Lower leg skin (tissue), 3 donors: ENCODE measurements around the gene TBC1D8.

Source experiments
- POLR2A ChIP-seq, 2 donors: fragments of 450-650 bp; IDR thresholded peaks; one replicate each; pipeline ENCODE4 v1.6.1; 2016 to 2017; ENCODE audit warnings: antibody characterized with exemption in 2 of 2, mild to moderate bottlenecking in 1 of 2, moderate library complexity in 1 of 2
- TF ChIP-seq, protein P1 (sequence below), 3 donors: fragments of 450-650 bp; IDR thresholded peaks; one replicate each; pipeline ENCODE4 v1.5.1; 2016; ENCODE audit warnings: antibody characterized with exemption in 3 of 3, mild to moderate bottlenecking in 3 of 3, moderate library complexity in 2 of 3

DNA sequence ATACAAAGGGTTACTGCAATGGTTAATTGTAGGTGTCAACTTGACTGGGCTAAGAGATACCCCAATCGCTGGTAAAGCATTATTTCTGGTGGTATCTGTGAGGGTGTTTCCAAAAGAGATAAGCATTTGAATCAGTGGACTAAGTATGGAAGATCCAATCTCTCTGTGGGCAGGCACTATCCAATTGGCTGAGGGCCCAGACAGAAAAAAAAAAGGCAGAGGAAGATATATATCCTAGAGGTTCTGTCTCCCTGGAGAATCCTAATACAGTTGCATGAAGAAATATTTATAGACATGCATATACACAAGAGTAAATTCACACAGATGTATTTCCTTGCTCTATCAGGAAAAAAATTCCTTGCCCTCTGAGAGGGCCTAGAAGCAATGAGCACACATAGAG is 43.9 kb downstream of the TBC1D8 start:
- TF ChIP-seq, protein P1, sequence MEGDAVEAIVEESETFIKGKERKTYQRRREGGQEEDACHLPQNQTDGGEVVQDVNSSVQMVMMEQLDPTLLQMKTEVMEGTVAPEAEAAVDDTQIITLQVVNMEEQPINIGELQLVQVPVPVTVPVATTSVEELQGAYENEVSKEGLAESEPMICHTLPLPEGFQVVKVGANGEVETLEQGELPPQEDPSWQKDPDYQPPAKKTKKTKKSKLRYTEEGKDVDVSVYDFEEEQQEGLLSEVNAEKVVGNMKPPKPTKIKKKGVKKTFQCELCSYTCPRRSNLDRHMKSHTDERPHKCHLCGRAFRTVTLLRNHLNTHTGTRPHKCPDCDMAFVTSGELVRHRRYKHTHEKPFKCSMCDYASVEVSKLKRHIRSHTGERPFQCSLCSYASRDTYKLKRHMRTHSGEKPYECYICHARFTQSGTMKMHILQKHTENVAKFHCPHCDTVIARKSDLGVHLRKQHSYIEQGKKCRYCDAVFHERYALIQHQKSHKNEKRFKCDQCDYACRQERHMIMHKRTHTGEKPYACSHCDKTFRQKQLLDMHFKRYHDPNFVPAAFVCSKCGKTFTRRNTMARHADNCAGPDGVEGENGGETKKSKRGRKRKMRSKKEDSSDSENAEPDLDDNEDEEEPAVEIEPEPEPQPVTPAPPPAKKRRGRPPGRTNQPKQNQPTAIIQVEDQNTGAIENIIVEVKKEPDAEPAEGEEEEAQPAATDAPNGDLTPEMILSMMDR (IDR thresholded peaks at IDR 0.05): no peak
- no peak for TF ChIP-seq POLR2A (IDR thresholded peaks at IDR 0.05)
